HG03432 (cell line): ENCODE data around the gene POLD3.

Source experiments
- ATAC-seq: cut with Tn5 transposase; IDR thresholded peaks from one replicate; pipeline ENCODE4 v1.9.1; 2021; ENCODE audit warnings: mild to moderate bottlenecking, moderate library complexity; ENCODE audit not compliant: unreplicated experiment

POLD3 gene

GRCh38 chr11:74686792-74687191 lies 94.4 kb downstream of the POLD3 start:
- ATAC-seq = no peak

- no peak for ATAC-seq
Measured at GRCh38 chr11:74687237-74688023, 95.0 kb downstream of the POLD3 start.

GRCh38 chr11:74689666-74690065 lies 97.3 kb downstream of the POLD3 start:
- ATAC-seq = no peak

GRCh38 chr11:74691755-74692154 lies 99.4 kb downstream of the POLD3 start:
- no peak for ATAC-seq
